ENCODE measurements around the gene FOXJ3.
A peak's percentile ranks its signal among the peaks of the same experiment; 100 is the strongest.

The FOXJ3 gene

DNA sequence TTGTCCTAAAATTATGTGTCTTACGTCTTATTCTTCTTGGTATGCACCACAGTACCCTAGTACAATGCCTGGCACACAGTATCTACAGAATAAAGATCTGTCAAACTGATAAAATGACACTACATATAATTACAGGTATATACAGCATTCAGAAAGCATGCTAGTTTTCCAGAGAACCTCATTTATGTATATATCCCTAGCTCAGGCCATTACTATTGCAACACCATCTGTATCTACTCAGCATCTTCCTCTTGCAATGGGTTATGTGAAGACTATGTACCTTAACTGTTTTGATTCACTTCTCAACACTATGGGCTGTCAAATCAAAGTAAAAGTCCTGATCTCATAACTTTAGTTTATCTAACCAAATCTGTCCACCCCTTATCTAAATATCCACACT is 112.0 kb downstream of the FOXJ3 start:
- ChIA-PET CTCF (interaction anchor here (1.0 to 1.2 kb wide), 2 partner anchors 43 to 50 kb away, joined by 4 read pairs; no protein-coding TSS in a partner anchor), POLR2A (no interaction called here)

DNA sequence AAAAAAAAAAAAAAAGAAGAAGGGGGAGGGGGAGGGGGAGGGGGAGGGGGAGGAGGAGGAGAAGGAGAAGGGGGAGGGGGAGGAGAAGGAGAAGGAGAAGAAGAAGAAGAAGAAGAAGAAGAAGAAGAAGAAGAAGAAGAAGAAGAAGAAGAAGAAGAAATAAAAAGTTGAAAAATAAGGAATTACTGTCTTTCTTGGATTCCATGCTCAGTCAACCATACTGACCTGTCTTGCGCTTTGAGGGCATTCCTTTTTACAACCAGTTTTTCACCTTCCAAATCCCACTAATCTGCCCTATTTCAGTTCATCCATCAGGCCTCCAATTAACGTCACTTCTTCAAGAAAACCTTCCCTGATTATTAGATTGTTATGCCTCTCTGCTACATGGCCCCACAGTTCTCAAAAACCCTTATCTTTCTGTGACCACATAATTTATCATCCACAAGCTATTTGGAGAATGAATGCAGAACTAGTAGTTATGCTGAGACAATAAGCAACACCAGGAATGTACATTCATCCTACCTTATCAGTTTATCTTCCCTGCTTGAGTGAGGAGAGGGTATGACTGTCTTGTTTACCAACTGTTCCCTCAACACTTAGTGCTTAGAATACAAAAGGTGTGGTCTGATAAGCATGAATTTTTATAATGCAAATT is 113.0 kb downstream of the FOXJ3 start:
- peaks cover 17% of the 10 kb centered on the region for H3K4me1 ChIP-seq (ENCODE audit: control insufficient read depth, insufficient read depth, low read length)
- no peaks in the 10 kb centered on the region; a peak in 1 of 3 replicates for H3K36me3 ChIP-seq (ENCODE audit: control insufficient read depth in 2 of 2, insufficient read depth in 1 of 2, low read length in 2 of 2)
- TF ChIP-seq ZBTB17 (tag by site-specific recombination; IDR thresholded peaks at IDR 0.05) (peak; percentile 41; the same call in 1 of the 2 replicates), GLI2 (tag by site-specific recombination; IDR thresholded peaks at IDR 0.05; ENCODE audit: borderline replicate concordance, low read depth) (no peak), SP7 (tag by site-specific recombination; IDR thresholded peaks at IDR 0.05) (peak; percentile 93), FEZF1 (tag by site-specific recombination; IDR thresholded peaks at IDR 0.05) (0 out of 2 replicates have a peak, but pooled peaks have one; percentile 12), ZNF585B (tag by site-specific recombination; IDR thresholded peaks at IDR 0.05) (no peak), ZNF558 (tag by site-specific recombination; IDR thresholded peaks at IDR 0.05) (no peak), OSR2 (tag by site-specific recombination; IDR thresholded peaks at IDR 0.05) (peak; percentile 20; the same call in 1 of the 2 replicates), ZXDB (tag by site-specific recombination; IDR thresholded peaks at IDR 0.05) (peak; percentile 56; the same call in 1 of the 2 replicates)
- TF ChIP-seq, protein P1, sequence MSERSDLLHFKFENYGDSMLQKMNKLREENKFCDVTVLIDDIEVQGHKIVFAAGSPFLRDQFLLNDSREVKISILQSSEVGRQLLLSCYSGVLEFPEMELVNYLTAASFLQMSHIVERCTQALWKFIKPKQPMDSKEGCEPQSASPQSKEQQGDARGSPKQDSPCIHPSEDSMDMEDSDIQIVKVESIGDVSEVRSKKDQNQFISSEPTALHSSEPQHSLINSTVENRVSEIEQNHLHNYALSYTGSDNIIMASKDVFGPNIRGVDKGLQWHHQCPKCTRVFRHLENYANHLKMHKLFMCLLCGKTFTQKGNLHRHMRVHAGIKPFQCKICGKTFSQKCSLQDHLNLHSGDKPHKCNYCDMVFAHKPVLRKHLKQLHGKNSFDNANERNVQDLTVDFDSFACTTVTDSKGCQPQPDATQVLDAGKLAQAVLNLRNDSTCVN (tag by site-specific recombination; optimal IDR thresholded peaks at IDR 0.05) = no peak
- TF ChIP-seq, protein P2, sequence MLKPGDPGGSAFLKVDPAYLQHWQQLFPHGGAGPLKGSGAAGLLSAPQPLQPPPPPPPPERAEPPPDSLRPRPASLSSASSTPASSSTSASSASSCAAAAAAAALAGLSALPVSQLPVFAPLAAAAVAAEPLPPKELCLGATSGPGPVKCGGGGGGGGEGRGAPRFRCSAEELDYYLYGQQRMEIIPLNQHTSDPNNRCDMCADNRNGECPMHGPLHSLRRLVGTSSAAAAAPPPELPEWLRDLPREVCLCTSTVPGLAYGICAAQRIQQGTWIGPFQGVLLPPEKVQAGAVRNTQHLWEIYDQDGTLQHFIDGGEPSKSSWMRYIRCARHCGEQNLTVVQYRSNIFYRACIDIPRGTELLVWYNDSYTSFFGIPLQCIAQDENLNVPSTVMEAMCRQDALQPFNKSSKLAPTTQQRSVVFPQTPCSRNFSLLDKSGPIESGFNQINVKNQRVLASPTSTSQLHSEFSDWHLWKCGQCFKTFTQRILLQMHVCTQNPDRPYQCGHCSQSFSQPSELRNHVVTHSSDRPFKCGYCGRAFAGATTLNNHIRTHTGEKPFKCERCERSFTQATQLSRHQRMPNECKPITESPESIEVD (tag by site-specific recombination; IDR thresholded peaks at IDR 0.05) = peak; percentile 71; the same call in 1 of the 2 replicates
- TF ChIP-seq, protein P3, sequence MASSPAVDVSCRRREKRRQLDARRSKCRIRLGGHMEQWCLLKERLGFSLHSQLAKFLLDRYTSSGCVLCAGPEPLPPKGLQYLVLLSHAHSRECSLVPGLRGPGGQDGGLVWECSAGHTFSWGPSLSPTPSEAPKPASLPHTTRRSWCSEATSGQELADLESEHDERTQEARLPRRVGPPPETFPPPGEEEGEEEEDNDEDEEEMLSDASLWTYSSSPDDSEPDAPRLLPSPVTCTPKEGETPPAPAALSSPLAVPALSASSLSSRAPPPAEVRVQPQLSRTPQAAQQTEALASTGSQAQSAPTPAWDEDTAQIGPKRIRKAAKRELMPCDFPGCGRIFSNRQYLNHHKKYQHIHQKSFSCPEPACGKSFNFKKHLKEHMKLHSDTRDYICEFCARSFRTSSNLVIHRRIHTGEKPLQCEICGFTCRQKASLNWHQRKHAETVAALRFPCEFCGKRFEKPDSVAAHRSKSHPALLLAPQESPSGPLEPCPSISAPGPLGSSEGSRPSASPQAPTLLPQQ (tag by site-specific recombination; IDR thresholded peaks at IDR 0.05) = peak; percentile 52; the same call in 1 of the 2 replicates
- TF ChIP-seq, protein P4, sequence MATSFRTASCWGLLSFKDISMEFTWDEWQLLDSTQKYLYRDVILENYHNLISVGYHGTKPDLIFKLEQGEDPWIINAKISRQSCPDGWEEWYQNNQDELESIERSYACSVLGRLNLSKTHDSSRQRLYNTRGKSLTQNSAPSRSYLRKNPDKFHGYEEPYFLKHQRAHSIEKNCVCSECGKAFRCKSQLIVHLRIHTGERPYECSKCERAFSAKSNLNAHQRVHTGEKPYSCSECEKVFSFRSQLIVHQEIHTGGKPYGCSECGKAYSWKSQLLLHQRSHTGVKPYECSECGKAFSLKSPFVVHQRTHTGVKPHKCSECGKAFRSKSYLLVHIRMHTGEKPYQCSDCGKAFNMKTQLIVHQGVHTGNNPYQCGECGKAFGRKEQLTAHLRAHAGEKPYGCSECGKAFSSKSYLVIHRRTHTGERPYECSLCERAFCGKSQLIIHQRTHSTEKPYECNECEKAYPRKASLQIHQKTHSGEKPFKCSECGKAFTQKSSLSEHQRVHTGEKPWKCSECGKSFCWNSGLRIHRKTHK (tag by site-specific recombination; IDR thresholded peaks at IDR 0.05) = no peak
- TF ChIP-seq, protein P5, sequence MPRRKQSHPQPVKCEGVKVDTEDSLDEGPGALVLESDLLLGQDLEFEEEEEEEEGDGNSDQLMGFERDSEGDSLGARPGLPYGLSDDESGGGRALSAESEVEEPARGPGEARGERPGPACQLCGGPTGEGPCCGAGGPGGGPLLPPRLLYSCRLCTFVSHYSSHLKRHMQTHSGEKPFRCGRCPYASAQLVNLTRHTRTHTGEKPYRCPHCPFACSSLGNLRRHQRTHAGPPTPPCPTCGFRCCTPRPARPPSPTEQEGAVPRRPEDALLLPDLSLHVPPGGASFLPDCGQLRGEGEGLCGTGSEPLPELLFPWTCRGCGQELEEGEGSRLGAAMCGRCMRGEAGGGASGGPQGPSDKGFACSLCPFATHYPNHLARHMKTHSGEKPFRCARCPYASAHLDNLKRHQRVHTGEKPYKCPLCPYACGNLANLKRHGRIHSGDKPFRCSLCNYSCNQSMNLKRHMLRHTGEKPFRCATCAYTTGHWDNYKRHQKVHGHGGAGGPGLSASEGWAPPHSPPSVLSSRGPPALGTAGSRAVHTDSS (tag by site-specific recombination; IDR thresholded peaks at IDR 0.05) = peak; percentile 52
- TF ChIP-seq, protein P6, sequence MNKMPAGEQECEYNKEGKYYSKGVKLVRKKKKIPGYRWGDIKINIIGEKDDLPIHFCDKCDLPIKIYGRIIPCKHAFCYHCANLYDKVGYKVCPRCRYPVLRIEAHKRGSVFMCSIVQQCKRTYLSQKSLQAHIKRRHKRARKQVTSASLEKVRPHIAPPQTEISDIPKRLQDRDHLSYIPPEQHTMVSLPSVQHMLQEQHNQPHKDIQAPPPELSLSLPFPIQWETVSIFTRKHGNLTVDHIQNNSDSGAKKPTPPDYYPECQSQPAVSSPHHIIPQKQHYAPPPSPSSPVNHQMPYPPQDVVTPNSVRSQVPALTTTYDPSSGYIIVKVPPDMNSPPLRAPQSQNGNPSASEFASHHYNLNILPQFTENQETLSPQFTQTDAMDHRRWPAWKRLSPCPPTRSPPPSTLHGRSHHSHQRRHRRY (tag by site-specific recombination; IDR thresholded peaks at IDR 0.05) = no peak
- ChIA-PET CTCF (interaction anchor here (1.0 to 1.2 kb wide), 2 partner anchors 44 to 49 kb away, joined by 4 read pairs; no protein-coding TSS in a partner anchor), POLR2A (no interaction called here)
- no peaks in the 10 kb centered on the region for H3K9me3 ChIP-seq (ENCODE audit: control insufficient read depth, insufficient read depth, low read depth, low read length)
- H3K4me3 ChIP-seq (ENCODE audit: low read depth, low read length) = no peak overlapping the region
- no peak overlapping the region for H3K27ac ChIP-seq (ENCODE audit: extremely low read depth, low read depth, low read length)

More for the DNA sequence above, 112.0 kb downstream of the FOXJ3 start:
- 0 out of 2 replicates have a peak, but pooled peaks have one; percentile 19 for TF ChIP-seq MYNN (tag by site-specific recombination; IDR thresholded peaks at IDR 0.05; ENCODE audit: borderline replicate concordance)
- TF ChIP-seq ZNF560 (tag by site-specific recombination; IDR thresholded peaks at IDR 0.05; ENCODE audit: borderline replicate concordance) = no peak
- no peak for TF ChIP-seq REPIN1 (tag by site-specific recombination; IDR thresholded peaks at IDR 0.05; ENCODE audit: low read depth)
- Histone ChIP-seq H3K27ac (ENCODE audit: extremely low read depth, low read depth, low read length) (no peak overlapping the region), H3K36me3 (ENCODE audit: control insufficient read depth in 2 of 2, insufficient read depth in 1 of 2, low read length in 2 of 2) (no peaks in the 10 kb centered on the region), H3K4me3 (ENCODE audit: low read depth, low read length) (no peak overlapping the region), H3K9me3 (ENCODE audit: control insufficient read depth, insufficient read depth, low read depth, low read length) (no peaks in the 10 kb centered on the region), H3K4me1 (ENCODE audit: control insufficient read depth, insufficient read depth, low read length) (peaks cover 17% of the 10 kb centered on the region)

Measured in HEK293 (cell line).